ENCODE results near the gene TMC6. TPM values are rescaled to one million over a fixed set of nuclear protein-coding genes. Genes with fewer than 3 reads are reported as not detected.
"Not testable (repeated sequence)": the region's sequence is repeated elsewhere in the genome, so short reads cannot be mapped to it uniquely, and the experiment has no call there.

The TMC6 gene
- total and polyA plus RNA-seq, 2 experiments from 2014 or later, result 50.0 to 72.2 TPM

GRCh38 chr17:78116411-78116810, 12.1 kb downstream of the TMC6 start:
- Mint-ChIP-seq H3K27ac (no peak overlapping the region), H3K4me1 (peaks cover 2% of the 10 kb centered on the region), H3K9me3 (no peaks in the 10 kb centered on the region), H3K36me3 (ENCODE audit: low read depth) (peaks cover 14% of the 10 kb centered on the region), H3K4me3 (no peak overlapping the region), H3K27me3 (ENCODE audit: insufficient read depth, low read depth, poor library complexity) (peaks cover 16% of the 10 kb centered on the region)
- H3K9me2 ChIP-seq (ENCODE audit: insufficient read depth), result no peaks in the 10 kb centered on the region
- no peak overlapping the region for H3K27ac ChIP-seq (ENCODE audit: low read depth)
- DNase-seq (ENCODE audit: low spot score), result no peak
- no peaks in the 10 kb centered on the region for H3K36me3 ChIP-seq (ENCODE audit: insufficient read depth)
- no peak overlapping the region for H2AFZ ChIP-seq
- no peak for ATAC-seq
- H3K27me3 ChIP-seq (ENCODE audit: insufficient read depth), result no peaks in the 10 kb centered on the region
- H3F3A ChIP-seq (replicated peaks; ENCODE audit: low read depth), result 0 out of 2 replicates have a peak, but pooled peaks cover 3% of the 10 kb centered on the region
- H3K4me2 ChIP-seq, result no peak overlapping the region
- TF ChIP-seq NANOG (IDR thresholded peaks at IDR 0.05; ENCODE audit: borderline replicate concordance) (no peak), ETS1 (IDR thresholded peaks at IDR 0.05) (no peak), EZH2phosphoT487 (IDR thresholded peaks at IDR 0.05; ENCODE audit: unreplicated experiment) (no peak), ZNF331 (CRISPR knock-in tag; IDR thresholded peaks at IDR 0.05; ENCODE audit: low read depth) (no peak), REST (IDR thresholded peaks at IDR 0.05; ENCODE audit: unreplicated experiment) (no peak)
- H4K20me1 ChIP-seq (replicated peaks; ENCODE audit: insufficient read depth), result no peaks in the 10 kb centered on the region
- H3K79me2 ChIP-seq (replicated peaks; ENCODE audit: insufficient read depth), result no peaks in the 10 kb centered on the region
- no peak overlapping the region for H3K4me3 ChIP-seq
- H3K4me1 ChIP-seq (ENCODE audit: insufficient read depth), result no peaks in the 10 kb centered on the region

GRCh38 chr17:78115803-78116202, 12.8 kb downstream of the TMC6 start:
- H3K9me3 Mint-ChIP-seq; DNase-seq (ENCODE audit: low spot score); H2AFZ ChIP-seq: not testable (repeated sequence)

More at GRCh38 chr17:78115803-78116202, 12.8 kb downstream of the TMC6 start:
- H3K79me2 ChIP-seq (replicated peaks; ENCODE audit: insufficient read depth); H3K4me3 ChIP-seq; H3K4me3 Mint-ChIP-seq; H3K27me3 ChIP-seq (ENCODE audit: insufficient read depth); H3K27ac Mint-ChIP-seq; H3K27ac ChIP-seq (ENCODE audit: low read depth); H3K9me2 ChIP-seq (ENCODE audit: insufficient read depth); H3K4me1 ChIP-seq (ENCODE audit: insufficient read depth); ATAC-seq; H3K4me2 ChIP-seq; H3K36me3 ChIP-seq (ENCODE audit: insufficient read depth); H3K4me1 Mint-ChIP-seq; H3F3A ChIP-seq (replicated peaks; ENCODE audit: low read depth); H4K20me1 ChIP-seq (replicated peaks; ENCODE audit: insufficient read depth): not testable (repeated sequence)
- Mint-ChIP-seq H3K36me3 (ENCODE audit: low read depth) (peaks cover 16% of the 10 kb centered on the region; the same call in 2 of the 3 replicates), H3K27me3 (ENCODE audit: insufficient read depth, low read depth, poor library complexity) (peaks cover 21% of the 10 kb centered on the region)
